ENCODE data around the gene CACNG7. TPM values are rescaled to one million over a fixed set of nuclear protein-coding genes. Genes with fewer than 3 reads are reported as not detected.
A peak's percentile ranks its signal among the peaks of the same experiment; 100 is the strongest.

The CACNG7 gene
- total RNA-seq, 1 experiment from 2014 or later: not detected

DNA sequence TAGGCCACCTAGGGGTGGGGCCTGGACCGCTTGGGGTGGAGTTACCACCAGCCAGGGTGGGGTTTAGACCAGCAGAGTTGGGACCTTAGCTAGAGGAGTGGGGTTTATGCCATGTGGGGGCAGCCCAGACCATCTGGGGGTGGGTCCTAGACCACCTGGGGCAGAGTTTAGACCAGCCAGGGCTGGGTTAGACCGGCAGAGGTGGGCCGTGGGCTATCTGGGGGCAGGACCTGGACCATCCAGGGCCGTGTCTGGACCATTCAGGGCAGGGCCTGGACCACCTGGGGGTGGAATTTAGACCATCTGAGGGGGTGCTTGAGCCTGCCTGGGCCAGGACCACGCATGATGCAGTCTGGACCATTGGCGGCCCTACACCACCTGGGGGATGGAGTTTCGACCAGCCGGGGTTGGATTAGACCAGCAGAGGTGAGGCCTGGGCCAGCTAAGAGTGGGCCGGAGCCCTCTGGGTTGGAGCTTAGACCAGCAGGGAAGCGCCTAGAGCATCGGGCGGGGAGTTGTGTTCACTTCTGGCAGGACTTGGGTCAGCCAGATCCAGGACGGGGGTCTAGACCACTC is 72.4 kb downstream of the CACNG7 start:
- H3K27me3 ChIP-seq (replicated peaks; ENCODE audit: insufficient read depth, low read depth, low read length, poor library complexity): no peaks in the 10 kb centered on the region
- H3K4me1 ChIP-seq (ENCODE audit: insufficient read depth, low read length, poor library complexity, severe bottlenecking): peaks cover 23% of the 10 kb centered on the region
- no peaks in the 10 kb centered on the region for H3K36me3 ChIP-seq (ENCODE audit: insufficient read depth, low read length, poor library complexity, severe bottlenecking)
- H3K9me3 ChIP-seq (ENCODE audit: low read depth, low read length, poor library complexity, severe bottlenecking): no peaks in the 10 kb centered on the region
- DNase-seq (ENCODE audit: low spot score): no peak
- ChIA-PET CTCF (no interaction called here), POLR2A (ENCODE audit: low non-redundant PET) (no interaction called here)
- intact Hi-C loops (cut with micrococcal nuclease; ENCODE audit: unreplicated experiment): no loop called here
- no TSS peak for BruUV-seq (replicated peaks)
- no peak for TF ChIP-seq EZH2 (IDR thresholded peaks at IDR 0.05; ENCODE audit: borderline replicate concordance, low read depth, low read length, poor library complexity, severe bottlenecking)
- peak overlapping the region; percentile 26 for H3K27ac ChIP-seq (ENCODE audit: low read depth, low read length, poor library complexity, severe bottlenecking)
- H3K4me3 ChIP-seq (ENCODE audit: low read depth, low read length, poor library complexity, severe bottlenecking): peak overlapping the region; percentile 57

- Histone ChIP-seq H3K27ac (ENCODE audit: low read depth, low read length, poor library complexity, severe bottlenecking) (no peak overlapping the region), H3K36me3 (ENCODE audit: insufficient read depth, low read length, poor library complexity, severe bottlenecking) (no peaks in the 10 kb centered on the region), H3K4me1 (ENCODE audit: insufficient read depth, low read length, poor library complexity, severe bottlenecking) (peaks cover 23% of the 10 kb centered on the region), H3K27me3 (replicated peaks; ENCODE audit: insufficient read depth, low read depth, low read length, poor library complexity) (no peaks in the 10 kb centered on the region), H3K9me3 (ENCODE audit: low read depth, low read length, poor library complexity, severe bottlenecking) (no peaks in the 10 kb centered on the region), H3K4me3 (ENCODE audit: low read depth, low read length, poor library complexity, severe bottlenecking) (peak overlapping the region; percentile 32)
- BruUV-seq (replicated peaks): no TSS peak
- intact Hi-C loops (cut with micrococcal nuclease; ENCODE audit: unreplicated experiment): no loop called here
- CTCF ChIA-PET: no interaction called here
- DNase-seq (ENCODE audit: low spot score): no peak
- TF ChIP-seq CTCF (conservative IDR thresholded peaks at IDR 0.05; ENCODE audit: low read depth, low read length) (no peak), EZH2 (IDR thresholded peaks at IDR 0.05; ENCODE audit: borderline replicate concordance, low read depth, low read length, poor library complexity, severe bottlenecking) (no peak)
- POLR2A ChIA-PET (ENCODE audit: low non-redundant PET): no interaction called here
Measured at GRCh38 chr19:53982001-53982451, 72.9 kb downstream of the CACNG7 start.

GRCh38 chr19:53982611-53983010 is 73.5 kb downstream of the CACNG7 start:
- intact Hi-C loops (cut with micrococcal nuclease; ENCODE audit: unreplicated experiment): no loop called here
- Histone ChIP-seq H3K4me3 (ENCODE audit: low read depth, low read length, poor library complexity, severe bottlenecking) (peak overlapping the region; percentile 27), H3K27me3 (replicated peaks; ENCODE audit: insufficient read depth, low read depth, low read length, poor library complexity) (no peaks in the 10 kb centered on the region), H3K9me3 (ENCODE audit: low read depth, low read length, poor library complexity, severe bottlenecking) (no peaks in the 10 kb centered on the region), H3K36me3 (ENCODE audit: insufficient read depth, low read length, poor library complexity, severe bottlenecking) (no peaks in the 10 kb centered on the region), H3K27ac (ENCODE audit: low read depth, low read length, poor library complexity, severe bottlenecking) (no peak overlapping the region), H3K4me1 (ENCODE audit: insufficient read depth, low read length, poor library complexity, severe bottlenecking) (peaks cover 21% of the 10 kb centered on the region)
- no peak for TF ChIP-seq EZH2 (IDR thresholded peaks at IDR 0.05; ENCODE audit: borderline replicate concordance, low read depth, low read length, poor library complexity, severe bottlenecking)
- TF ChIP-seq CTCF (conservative IDR thresholded peaks at IDR 0.05; ENCODE audit: low read depth, low read length): no peak
- POLR2A ChIA-PET (ENCODE audit: low non-redundant PET): no interaction called here
- peak; percentile 61 for DNase-seq (ENCODE audit: low spot score)
- CTCF ChIA-PET: no interaction called here
- no TSS peak for BruUV-seq (replicated peaks)
